Measurements from ENCODE around the gene MAML2.

MAML2 gene

GRCh38 chr11:95930948-95931347, 412.0 kb downstream of the MAML2 start:
- DNase-seq: no peak

- DNase-seq: no peak
Observed at GRCh38 chr11:95926726-95927125, 416.3 kb downstream of the MAML2 start.

Data from stimulated activated CD4-positive, alpha-beta T cell treated with anti-CD3 and anti-CD28 coated beads, Interleukin-4, amount 100 ng/mL, for 4 hours (primary cell).